GM12874 (cell line): Measurements from ENCODE around the gene PRM3.

Experiments
- CTCF ChIP-seq: IDR thresholded peaks from 2 replicates; pipeline ENCODE4 v1.5.1; 2011; ENCODE audit warnings: low read depth, mild to moderate bottlenecking, control low read depth, low read length, moderate library complexity; ENCODE audit not compliant: insufficient read depth

Gene PRM3

GRCh38 chr16:11272921-11273720 lies at the start of gene PRM3:
PRM3 (minus strand) TSS chr16:11273629; CDS start chr16:11273595, 34 bp downstream.
- TF ChIP-seq CTCF, result no peak

GRCh38 chr16:11322823-11323222 lies 49.4 kb upstream of the PRM3 start:
- TF ChIP-seq CTCF, result no peak

- no peak for TF ChIP-seq CTCF
These were observed 48.2 kb upstream of the PRM3 start for GRCh38 chr16:11321662-11322061.

GRCh38 chr16:11320170-11320569 lies 46.7 kb upstream of the PRM3 start:
- TF ChIP-seq CTCF, result no peak

DNA sequence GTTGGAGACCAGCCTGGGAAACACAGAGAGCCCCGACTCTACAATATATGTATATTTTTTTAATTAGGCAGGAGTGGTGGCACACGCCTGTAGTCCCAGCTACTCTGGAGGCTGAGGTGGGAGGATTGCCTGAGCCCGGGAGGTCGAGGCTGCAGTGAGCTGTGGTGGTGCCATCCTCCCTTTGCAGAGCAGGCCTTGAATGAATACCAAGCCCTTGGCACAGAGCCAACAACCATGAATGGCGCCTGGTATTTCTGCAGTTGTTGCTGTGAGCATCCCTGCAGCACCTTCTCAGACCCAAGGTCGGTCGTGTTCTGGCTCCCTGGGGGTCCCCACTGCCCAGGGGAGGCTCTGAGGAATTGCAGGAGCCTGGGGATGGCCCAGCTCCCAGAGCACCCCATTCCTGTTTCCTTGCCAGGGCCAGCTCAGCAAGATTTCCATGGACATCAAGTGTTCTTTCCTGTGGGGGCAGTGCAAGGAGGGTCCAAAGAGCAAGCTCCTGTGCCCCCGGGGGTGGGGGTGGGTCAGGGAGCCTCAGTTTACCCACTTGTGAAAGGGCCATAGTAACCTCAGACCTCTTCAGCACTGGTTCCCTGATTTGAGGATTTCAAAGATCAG lies 46.2 kb upstream of the PRM3 start:
- no peak for TF ChIP-seq CTCF

- TF ChIP-seq CTCF, result no peak
These were observed 45.4 kb upstream of the PRM3 start for GRCh38 chr16:11318817-11319216.

DNA sequence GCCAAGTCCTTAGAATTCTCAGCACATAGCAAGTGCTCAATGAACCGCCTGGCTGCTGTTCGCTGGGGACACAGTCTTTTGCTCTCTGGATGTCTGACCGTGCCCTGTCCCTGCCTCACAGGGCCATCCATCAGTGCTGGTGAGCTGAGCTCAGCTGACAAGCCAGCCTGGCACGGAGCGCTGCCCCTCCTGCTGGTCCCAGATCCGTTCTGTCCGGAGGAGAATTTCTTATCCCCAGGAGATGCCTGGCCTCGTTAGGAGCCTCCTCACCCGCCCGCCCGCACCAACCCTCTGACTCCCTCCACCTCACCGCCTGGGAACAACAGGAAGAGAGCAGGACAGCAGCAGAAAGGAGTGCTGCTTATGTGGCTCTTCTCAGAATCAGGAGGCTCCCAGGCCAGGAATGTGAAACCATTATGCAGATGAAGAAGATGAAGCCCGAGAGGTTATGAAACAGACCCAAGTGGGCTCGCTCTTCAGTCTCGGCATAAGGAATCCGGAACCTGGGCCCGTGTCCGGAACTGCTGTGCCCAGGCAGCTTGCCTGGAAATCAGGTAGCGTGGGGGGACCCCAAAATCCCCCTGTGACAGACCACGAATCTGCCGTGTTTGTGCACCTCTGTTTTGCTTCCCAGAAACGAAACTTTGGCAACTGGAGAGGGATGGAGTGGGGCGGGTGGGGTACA lies 43.0 kb upstream of the PRM3 start:
- TF ChIP-seq CTCF, result no peak
